GM12864 (cell line): ENCODE results near the gene NDUFS6.
"Not testable (repeated sequence)": the region's sequence is repeated elsewhere in the genome, so short reads cannot be mapped to it uniquely, and the experiment has no call there.

Experiments
- DNase-seq: peaks from one replicate; pipeline ENCODE4 v3.0.0-alpha.2; 2011; ENCODE audit warnings: low read depth
- H3K4me3 ChIP-seq: 2 replicates; pipeline ENCODE4 v1.5.1; 2011; ENCODE audit warnings: mild to moderate bottlenecking, low read depth, low read length, control low read depth
- TF ChIP-seq, protein P1 (sequence below): IDR thresholded peaks from 2 replicates; pipeline ENCODE4 v1.5.1; 2011; ENCODE audit warnings: low read depth, mild to moderate bottlenecking, moderate library complexity, low read length, control low read depth, inconsistent platforms; ENCODE audit errors: missing control alignments

NDUFS6 gene

GRCh38 chr5:1794901-1795290 is 6.3 kb upstream of the NDUFS6 start:
- TF ChIP-seq, protein P1, sequence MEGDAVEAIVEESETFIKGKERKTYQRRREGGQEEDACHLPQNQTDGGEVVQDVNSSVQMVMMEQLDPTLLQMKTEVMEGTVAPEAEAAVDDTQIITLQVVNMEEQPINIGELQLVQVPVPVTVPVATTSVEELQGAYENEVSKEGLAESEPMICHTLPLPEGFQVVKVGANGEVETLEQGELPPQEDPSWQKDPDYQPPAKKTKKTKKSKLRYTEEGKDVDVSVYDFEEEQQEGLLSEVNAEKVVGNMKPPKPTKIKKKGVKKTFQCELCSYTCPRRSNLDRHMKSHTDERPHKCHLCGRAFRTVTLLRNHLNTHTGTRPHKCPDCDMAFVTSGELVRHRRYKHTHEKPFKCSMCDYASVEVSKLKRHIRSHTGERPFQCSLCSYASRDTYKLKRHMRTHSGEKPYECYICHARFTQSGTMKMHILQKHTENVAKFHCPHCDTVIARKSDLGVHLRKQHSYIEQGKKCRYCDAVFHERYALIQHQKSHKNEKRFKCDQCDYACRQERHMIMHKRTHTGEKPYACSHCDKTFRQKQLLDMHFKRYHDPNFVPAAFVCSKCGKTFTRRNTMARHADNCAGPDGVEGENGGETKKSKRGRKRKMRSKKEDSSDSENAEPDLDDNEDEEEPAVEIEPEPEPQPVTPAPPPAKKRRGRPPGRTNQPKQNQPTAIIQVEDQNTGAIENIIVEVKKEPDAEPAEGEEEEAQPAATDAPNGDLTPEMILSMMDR, result no peak
- DNase-seq, result no peak
- no peak overlapping the region for H3K4me3 ChIP-seq

GRCh38 chr5:1795506-1795905 is 5.7 kb upstream of the NDUFS6 start:
- H3K4me3 ChIP-seq, result no peak overlapping the region
- no peak for DNase-seq
- TF ChIP-seq, protein P1, result no peak

DNA sequence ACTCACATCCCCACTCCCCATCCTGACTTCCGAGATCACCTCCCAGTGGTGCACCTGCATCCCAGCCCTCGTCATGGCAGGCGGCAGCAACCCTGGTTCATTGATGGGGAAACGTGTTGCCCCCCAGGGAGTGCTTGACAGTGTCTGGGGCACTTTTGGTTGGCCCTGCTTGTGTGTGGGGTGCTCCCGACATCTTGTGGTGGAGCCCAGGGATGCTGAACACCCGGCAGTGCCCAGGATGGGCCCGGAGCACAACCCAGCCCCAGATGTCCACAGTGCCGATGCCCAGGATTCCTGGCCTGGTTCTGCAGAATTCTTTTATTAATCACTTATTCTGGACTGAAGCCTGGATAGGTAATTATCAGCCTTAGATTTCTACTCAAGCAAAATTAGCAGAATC is 5.3 kb upstream of the NDUFS6 start:
- no peak overlapping the region for H3K4me3 ChIP-seq
- TF ChIP-seq, protein P1, result no peak
- DNase-seq, result no peak

DNA sequence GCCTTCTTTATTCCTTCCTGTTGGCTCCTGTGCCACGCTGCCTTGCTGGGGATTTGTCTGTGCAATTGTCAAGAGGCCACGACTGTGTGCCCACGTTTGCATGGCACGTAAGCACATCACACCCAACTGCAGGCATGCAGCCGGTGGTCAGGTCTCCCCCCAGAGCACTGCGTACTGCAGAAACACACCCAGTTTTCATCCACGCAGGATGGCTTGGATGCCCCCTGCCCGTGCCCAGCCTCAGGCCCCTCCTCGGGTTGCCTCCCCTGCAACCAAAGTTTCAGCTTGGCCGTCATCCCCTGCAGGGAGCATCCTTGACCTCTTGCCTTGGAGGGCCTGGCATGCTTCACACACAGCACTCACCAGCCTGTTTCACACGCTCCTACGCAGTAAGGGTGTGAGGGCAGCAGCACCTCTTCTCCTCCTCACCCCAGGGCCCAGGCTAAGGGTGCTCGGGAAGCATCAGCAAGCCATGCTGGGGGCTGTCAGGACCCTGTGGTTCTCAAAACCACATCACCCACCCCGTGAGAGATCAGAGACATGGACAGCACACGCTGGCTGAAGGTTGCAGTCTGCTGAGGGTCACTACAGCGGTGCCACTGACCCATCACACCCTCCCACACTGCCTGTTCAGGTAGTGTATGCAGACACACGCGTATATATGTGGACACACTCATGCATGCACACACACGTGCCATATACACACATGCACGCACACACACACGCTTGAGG is 4.7 kb upstream of the NDUFS6 start:
- no peak for DNase-seq
- TF ChIP-seq, protein P1, result no peak
- H3K4me3 ChIP-seq, result no peak overlapping the region

- TF ChIP-seq, protein P1, result no peak
- DNase-seq, result no peak
- H3K4me3 ChIP-seq, result no peak overlapping the region
These were observed 4.0 kb upstream of the NDUFS6 start for GRCh38 chr5:1797103-1797800.

DNA sequence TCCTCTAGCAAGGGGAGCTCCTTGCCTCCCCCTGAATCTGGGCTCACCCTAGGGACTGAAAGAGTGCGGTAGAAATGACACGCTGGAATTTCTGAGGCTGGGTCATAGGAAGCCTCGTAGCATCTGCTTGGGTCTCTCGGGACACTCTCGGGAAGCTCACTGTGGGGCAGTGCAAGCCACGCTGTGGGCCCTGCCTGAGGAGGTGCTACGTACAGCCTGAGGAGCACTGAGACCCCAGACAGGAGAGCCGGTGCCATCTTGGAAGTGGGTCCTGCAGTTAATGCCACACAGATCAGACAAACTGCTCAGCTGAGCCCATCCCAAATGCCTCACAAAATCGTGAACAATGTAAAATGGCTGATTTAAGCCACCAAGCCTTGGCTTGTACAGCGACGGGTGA is 3.4 kb upstream of the NDUFS6 start:
- TF ChIP-seq, protein P1, result no peak
- H3K4me3 ChIP-seq, result no peak overlapping the region
- no peak for DNase-seq

DNA sequence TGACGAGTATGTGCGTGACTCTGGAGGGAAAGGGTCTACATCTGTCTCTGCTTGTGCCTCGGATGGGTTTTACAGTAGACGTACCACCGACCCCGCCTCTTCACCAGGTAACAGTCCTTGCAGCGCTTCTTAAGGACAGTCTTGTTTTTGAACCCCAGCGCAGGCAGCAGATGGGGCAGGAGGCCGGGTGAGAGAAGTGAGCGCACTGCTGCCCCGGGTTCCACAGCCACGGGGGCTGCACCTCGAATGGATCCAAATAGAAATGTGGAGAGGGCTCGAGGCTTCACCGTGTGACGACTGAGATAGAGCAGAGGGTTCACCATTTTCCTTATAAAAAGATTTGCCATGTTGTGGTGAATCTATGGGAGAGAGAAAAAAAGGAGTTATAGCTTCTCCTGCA is 2.6 kb upstream of the NDUFS6 start:
- H3K4me3 ChIP-seq, result peak overlapping the region; percentile 98
- DNase-seq, result not testable (repeated sequence)
